ENCODE results near the gene MYD88. TPM values are rescaled to one million over a fixed set of nuclear protein-coding genes. Genes with fewer than 3 reads are reported as not detected.

Gene MYD88
- polyA plus RNA-seq, 3 donors = 286 to 427 (median 398) TPM

DNA sequence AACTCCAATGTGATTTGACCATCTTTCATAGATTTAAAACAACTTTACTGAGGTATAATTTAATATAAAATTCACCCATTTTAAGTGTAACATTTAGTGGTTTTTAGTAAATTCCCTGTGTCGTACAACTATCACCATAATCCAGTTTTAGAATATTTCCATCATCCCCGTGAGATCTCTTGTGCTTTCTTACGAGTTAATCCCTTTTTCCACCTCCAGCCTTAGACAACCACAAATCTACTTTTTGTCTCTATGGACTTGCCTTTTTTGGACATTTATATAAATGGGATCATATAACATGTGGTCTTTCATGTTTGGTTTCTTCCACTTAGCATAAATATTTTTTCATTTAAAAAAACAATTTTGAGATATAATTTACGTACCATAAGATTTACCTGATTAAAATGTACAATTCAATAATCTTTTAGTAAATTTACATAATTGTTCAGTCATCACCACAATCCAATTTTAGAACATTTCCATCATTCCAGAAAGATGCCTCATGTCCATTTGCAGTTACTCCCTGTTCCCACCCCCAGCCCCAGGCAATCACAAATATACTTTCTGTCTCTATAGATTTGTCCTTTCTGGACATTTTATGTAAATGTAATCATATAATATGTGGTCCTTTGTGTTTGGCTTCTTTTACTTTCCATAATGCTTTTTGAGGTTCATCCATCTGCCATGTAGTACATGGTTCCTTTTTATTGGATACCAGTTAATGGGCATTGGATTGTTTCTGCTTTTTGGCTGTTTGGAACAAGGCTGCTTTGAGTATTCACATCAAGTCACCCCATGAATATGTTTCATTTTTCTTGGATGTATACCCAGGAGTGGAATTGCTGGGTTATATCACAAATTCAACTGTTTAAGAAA is 29.9 kb downstream of the MYD88 start:
- peak overlapping the region in 5 of 7 donors; percentile 45 to 81 (median 68) for H3K27ac Mint-ChIP-seq
- Histone ChIP-seq H4K20me1 (ENCODE audit: insufficient read depth, low read length) (peaks cover 74% of the 10 kb centered on the region), H3K4me1 (ENCODE audit: control insufficient read depth in 1 of 2, insufficient read depth in 2 of 2, low read length in 2 of 2) (peaks cover 26 to 40% of the 10 kb centered on the region in 2 donors), H3K27ac (ENCODE audit: low read depth in 1 of 2, low read length in 2 of 2) (peak overlapping the region in 1 of 2 donors; percentile 80), H3K9ac (ENCODE audit: insufficient read depth, low read length, poor library complexity, severe bottlenecking) (no peak overlapping the region), H3K4me3 (replicated peaks in 1 of 3; ENCODE audit: low read depth in 2 of 3, low read length in 3 of 3) (no peak overlapping the region), H3K4me2 (replicated peaks; ENCODE audit: extremely low read depth, low read length, poor library complexity, severe bottlenecking) (peak overlapping the region; percentile 77), H3K36me3 (replicated peaks in 1 of 2; ENCODE audit: control insufficient read depth in 1 of 2, insufficient read depth in 2 of 2, low read length in 2 of 2) (no peaks in the 10 kb centered on the region), H3K79me2 (ENCODE audit: insufficient read depth, low read length) (peaks cover 79% of the 10 kb centered on the region), H3K9me3 (replicated peaks in 1 of 2; ENCODE audit: control insufficient read depth in 1 of 2, insufficient read depth in 1 of 2, low read length in 2 of 2) (no peaks in the 10 kb centered on the region), H3K27me3 (ENCODE audit: control insufficient read depth in 2 of 2, insufficient read depth in 2 of 2, low read length in 2 of 2) (no peaks in the 10 kb centered on the region), H2AFZ (ENCODE audit: insufficient read depth, low read depth, low read length, poor library complexity, severe bottlenecking) (no peak overlapping the region)
- no CpG with 5 or more reads among the region's 4 CpGs for WGBS (ENCODE audit: insufficient coverage)
- no peaks in the 10 kb centered on the region for H3K9me3 Mint-ChIP-seq
- H3K27me3 Mint-ChIP-seq (ENCODE audit: low read depth in 3 of 3) = no peaks in the 10 kb centered on the region
- DNase-seq = peak in 1 of 3 donors; percentile 30
- peaks cover 65% of the 10 kb centered on the region for H3K4me1 Mint-ChIP-seq
- H3K36me3 Mint-ChIP-seq = peaks cover 19 to 24% of the 10 kb centered on the region in 2 donors
- intact Hi-C loops (cut with micrococcal nuclease) = no loop called here
- H3K4me3 Mint-ChIP-seq = no peak overlapping the region
- TF ChIP-seq, protein P1, sequence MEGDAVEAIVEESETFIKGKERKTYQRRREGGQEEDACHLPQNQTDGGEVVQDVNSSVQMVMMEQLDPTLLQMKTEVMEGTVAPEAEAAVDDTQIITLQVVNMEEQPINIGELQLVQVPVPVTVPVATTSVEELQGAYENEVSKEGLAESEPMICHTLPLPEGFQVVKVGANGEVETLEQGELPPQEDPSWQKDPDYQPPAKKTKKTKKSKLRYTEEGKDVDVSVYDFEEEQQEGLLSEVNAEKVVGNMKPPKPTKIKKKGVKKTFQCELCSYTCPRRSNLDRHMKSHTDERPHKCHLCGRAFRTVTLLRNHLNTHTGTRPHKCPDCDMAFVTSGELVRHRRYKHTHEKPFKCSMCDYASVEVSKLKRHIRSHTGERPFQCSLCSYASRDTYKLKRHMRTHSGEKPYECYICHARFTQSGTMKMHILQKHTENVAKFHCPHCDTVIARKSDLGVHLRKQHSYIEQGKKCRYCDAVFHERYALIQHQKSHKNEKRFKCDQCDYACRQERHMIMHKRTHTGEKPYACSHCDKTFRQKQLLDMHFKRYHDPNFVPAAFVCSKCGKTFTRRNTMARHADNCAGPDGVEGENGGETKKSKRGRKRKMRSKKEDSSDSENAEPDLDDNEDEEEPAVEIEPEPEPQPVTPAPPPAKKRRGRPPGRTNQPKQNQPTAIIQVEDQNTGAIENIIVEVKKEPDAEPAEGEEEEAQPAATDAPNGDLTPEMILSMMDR (IDR thresholded peaks at IDR 0.05) = no peak

DNA sequence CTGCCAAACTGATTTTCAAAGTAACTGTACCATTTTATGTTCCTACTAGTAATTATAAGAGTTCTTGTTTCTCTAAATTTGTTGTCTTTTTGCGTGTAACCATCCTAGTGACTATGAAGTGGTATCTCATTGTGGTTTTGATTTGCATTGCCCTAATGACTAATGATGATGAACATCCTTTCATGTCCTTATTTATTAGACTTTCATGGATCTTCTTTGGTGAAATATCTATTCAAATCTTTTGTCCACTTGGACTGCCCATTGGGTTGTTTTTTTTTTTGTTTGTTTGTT is 30.5 kb downstream of the MYD88 start:
- Histone ChIP-seq H3K79me2 (ENCODE audit: insufficient read depth, low read length) (peaks cover 85% of the 10 kb centered on the region), H3K9ac (ENCODE audit: insufficient read depth, low read length, poor library complexity, severe bottlenecking) (no peak overlapping the region), H3K27ac (ENCODE audit: low read depth in 1 of 2, low read length in 2 of 2) (peak overlapping the region in 1 of 2 donors; percentile 80), H3K36me3 (replicated peaks in 1 of 2; ENCODE audit: control insufficient read depth in 1 of 2, insufficient read depth in 2 of 2, low read length in 2 of 2) (no peaks in the 10 kb centered on the region), H3K4me1 (ENCODE audit: control insufficient read depth in 1 of 2, insufficient read depth in 2 of 2, low read length in 2 of 2) (peaks cover 24 to 36% of the 10 kb centered on the region in 2 donors), H3K4me2 (replicated peaks; ENCODE audit: extremely low read depth, low read length, poor library complexity, severe bottlenecking) (no peak overlapping the region), H4K20me1 (ENCODE audit: insufficient read depth, low read length) (peaks cover 80% of the 10 kb centered on the region), H2AFZ (ENCODE audit: insufficient read depth, low read depth, low read length, poor library complexity, severe bottlenecking) (no peak overlapping the region), H3K4me3 (replicated peaks in 1 of 3; ENCODE audit: low read depth in 2 of 3, low read length in 3 of 3) (no peak overlapping the region), H3K27me3 (ENCODE audit: control insufficient read depth in 2 of 2, insufficient read depth in 2 of 2, low read length in 2 of 2) (no peaks in the 10 kb centered on the region), H3K9me3 (replicated peaks in 1 of 2; ENCODE audit: control insufficient read depth in 1 of 2, insufficient read depth in 1 of 2, low read length in 2 of 2) (no peaks in the 10 kb centered on the region)
- Mint-ChIP-seq H3K4me1 (peaks cover 60% of the 10 kb centered on the region), H3K27me3 (ENCODE audit: low read depth in 3 of 3) (no peaks in the 10 kb centered on the region), H3K36me3 (peaks cover 21 to 24% of the 10 kb centered on the region in 2 donors), H3K9me3 (no peaks in the 10 kb centered on the region), H3K27ac (peak overlapping the region in 6 of 7 donors; percentile 5 to 81 (median 64)), H3K4me3 (no peak overlapping the region)
- TF ChIP-seq, protein P1 (IDR thresholded peaks at IDR 0.05) = no peak
- intact Hi-C loops (cut with micrococcal nuclease) = no loop called here
- DNase-seq = peak; percentile 25 to 69 (median 56)
- WGBS (ENCODE audit: insufficient coverage) = no CpG with 5 or more reads among the region's 1 CpG

Measured in CD14-positive monocyte (primary cell).